GM21423 (cell line): ENCODE measurements around the gene ATP6V1F.

ENCODE experiments used
- ATAC-seq: cut with Tn5 transposase; IDR thresholded peaks from one replicate; pipeline ENCODE4 v1.9.1; 2021; ENCODE audit warnings: mild to moderate bottlenecking, moderate library complexity; ENCODE audit not compliant: unreplicated experiment

Gene ATP6V1F

GRCh38 chr7:128835231-128835751 lies 27.4 kb upstream of the ATP6V1F start:
- ATAC-seq, result no peak

- no peak for ATAC-seq
Measured at GRCh38 chr7:128835790-128836641, 26.6 kb upstream of the ATP6V1F start.

GRCh38 chr7:128836729-128837348 lies 25.8 kb upstream of the ATP6V1F start:
- ATAC-seq, result no peak

- ATAC-seq, result no peak
Measured at GRCh38 chr7:128837521-128837921, 25.1 kb upstream of the ATP6V1F start.

- ATAC-seq, result no peak
Measured at GRCh38 chr7:128838109-128838779, 24.4 kb upstream of the ATP6V1F start.

GRCh38 chr7:128838981-128839731 lies 23.5 kb upstream of the ATP6V1F start:
- no peak for ATAC-seq

GRCh38 chr7:128839751-128840177 lies 22.9 kb upstream of the ATP6V1F start:
- no peak for ATAC-seq

- ATAC-seq, result no peak
Measured at GRCh38 chr7:128840326-128841170, 22.1 kb upstream of the ATP6V1F start.

GRCh38 chr7:128841171-128841690 lies 21.4 kb upstream of the ATP6V1F start:
- ATAC-seq, result no peak

- no peak for ATAC-seq
Measured at GRCh38 chr7:128841921-128842673, 20.6 kb upstream of the ATP6V1F start.

GRCh38 chr7:128842674-128843641 lies 19.7 kb upstream of the ATP6V1F start:
- ATAC-seq, result no peak

GRCh38 chr7:128843938-128844621 lies 18.6 kb upstream of the ATP6V1F start:
- no peak for ATAC-seq

GRCh38 chr7:128844777-128845311 lies 17.8 kb upstream of the ATP6V1F start:
- no peak for ATAC-seq

- ATAC-seq, result no peak
Measured at GRCh38 chr7:128845475-128845874, 17.2 kb upstream of the ATP6V1F start.

GRCh38 chr7:128845987-128846386 lies 16.7 kb upstream of the ATP6V1F start:
- no peak for ATAC-seq

- no peak for ATAC-seq
Measured at GRCh38 chr7:128846781-128847444, 15.7 kb upstream of the ATP6V1F start.
